Right lobe of liver (tissue), 4 donors: Measurements from ENCODE around the gene TMEM121.

ENCODE experiments used
- POLR2A ChIP-seq: fragments of 450-650 bp; IDR thresholded peaks from one replicate; pipeline ENCODE4 v1.6.1; 2017; ENCODE audit warnings: antibody characterized with exemption, mild to moderate bottlenecking
- TF ChIP-seq, protein P1 (sequence below), 4 donors: fragments of 200-600 bp in 3 of 4; fragments of 450-650 bp in 1 of 4; IDR thresholded peaks; one replicate each; pipeline versions ENCODE4 v1.5.1 to v1.8.0; 2016 to 2022; ENCODE audit warnings: antibody characterized with exemption in 4 of 4, mild to moderate bottlenecking in 2 of 4
- donor health status: DM: no; HTN: no; CAD: no.
- donor health status: DM: no; HTN: no; CAD: no.
- donor health status: DM: no; HTN: yes; CAD: no.

DNA sequence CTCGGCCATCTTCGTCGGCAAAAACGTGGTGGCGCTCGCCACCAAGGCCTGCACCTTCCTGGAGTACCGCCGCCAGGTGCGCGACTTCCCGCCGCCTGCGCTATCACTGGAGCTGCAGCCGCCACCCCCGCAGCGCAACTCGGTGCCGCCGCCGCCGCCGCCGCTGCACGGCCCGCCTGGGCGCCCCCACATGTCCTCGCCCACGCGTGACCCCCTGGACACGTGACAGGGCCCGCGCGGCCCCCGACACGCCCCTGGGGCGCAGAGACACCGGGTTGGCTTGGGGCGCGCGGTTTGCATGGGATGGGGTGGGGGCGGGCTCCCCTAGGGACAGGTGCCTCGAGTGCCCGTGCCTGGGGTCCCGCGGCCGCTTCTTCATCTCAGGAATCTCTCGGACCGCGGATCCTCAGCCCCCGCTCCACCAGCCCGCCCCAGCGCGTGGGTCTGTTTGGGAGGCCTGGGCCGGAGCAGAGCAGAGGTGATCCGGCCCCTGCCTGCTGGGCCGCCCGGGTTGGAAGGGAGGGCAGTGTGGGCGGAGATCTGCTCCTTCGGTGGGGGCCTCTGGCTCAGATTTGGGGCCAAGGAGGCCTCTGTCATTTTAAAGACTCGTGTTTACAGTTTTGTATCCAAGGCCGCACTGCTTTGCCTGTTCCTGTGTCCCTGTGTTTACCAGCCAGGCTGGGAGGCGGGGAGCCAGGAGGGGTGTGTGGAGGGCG, 3.3 kb downstream of the TMEM121 start:
- TF ChIP-seq, protein P1, sequence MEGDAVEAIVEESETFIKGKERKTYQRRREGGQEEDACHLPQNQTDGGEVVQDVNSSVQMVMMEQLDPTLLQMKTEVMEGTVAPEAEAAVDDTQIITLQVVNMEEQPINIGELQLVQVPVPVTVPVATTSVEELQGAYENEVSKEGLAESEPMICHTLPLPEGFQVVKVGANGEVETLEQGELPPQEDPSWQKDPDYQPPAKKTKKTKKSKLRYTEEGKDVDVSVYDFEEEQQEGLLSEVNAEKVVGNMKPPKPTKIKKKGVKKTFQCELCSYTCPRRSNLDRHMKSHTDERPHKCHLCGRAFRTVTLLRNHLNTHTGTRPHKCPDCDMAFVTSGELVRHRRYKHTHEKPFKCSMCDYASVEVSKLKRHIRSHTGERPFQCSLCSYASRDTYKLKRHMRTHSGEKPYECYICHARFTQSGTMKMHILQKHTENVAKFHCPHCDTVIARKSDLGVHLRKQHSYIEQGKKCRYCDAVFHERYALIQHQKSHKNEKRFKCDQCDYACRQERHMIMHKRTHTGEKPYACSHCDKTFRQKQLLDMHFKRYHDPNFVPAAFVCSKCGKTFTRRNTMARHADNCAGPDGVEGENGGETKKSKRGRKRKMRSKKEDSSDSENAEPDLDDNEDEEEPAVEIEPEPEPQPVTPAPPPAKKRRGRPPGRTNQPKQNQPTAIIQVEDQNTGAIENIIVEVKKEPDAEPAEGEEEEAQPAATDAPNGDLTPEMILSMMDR (IDR thresholded peaks at IDR 0.05): no peak
- no peak for TF ChIP-seq POLR2A
